HG02678 (cell line): ENCODE results near the gene NEK11.
"Not testable (repeated sequence)": the region's sequence is repeated elsewhere in the genome, so short reads cannot be mapped to it uniquely, and the experiment has no call there.

Experiments
- ATAC-seq: cut with Tn5 transposase; IDR thresholded peaks from one replicate; pipeline ENCODE4 v1.9.1; 2021; ENCODE audit warnings: mild to moderate bottlenecking, moderate library complexity; ENCODE audit not compliant: unreplicated experiment

The NEK11 gene

DNA sequence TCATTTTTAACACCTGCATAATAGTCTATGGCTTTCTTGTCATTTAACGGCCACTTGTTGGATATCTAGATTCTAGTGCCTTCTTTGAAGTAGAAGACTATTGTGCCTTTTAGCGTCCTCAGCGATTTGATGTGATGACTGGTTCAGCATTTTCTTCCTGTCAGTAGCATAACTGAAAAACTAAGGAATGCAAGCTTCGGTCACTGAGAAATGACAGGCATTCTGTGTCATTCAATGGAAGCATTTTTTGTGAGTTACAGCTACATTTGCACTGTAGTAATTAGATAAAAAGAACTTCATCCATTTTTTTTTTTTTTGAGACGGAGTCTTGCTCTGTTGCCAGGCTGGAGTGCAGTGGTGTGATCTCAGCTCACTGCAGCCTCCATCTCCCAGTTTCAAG lies 10.3 kb downstream of the NEK11 start:
- no peak for ATAC-seq

DNA sequence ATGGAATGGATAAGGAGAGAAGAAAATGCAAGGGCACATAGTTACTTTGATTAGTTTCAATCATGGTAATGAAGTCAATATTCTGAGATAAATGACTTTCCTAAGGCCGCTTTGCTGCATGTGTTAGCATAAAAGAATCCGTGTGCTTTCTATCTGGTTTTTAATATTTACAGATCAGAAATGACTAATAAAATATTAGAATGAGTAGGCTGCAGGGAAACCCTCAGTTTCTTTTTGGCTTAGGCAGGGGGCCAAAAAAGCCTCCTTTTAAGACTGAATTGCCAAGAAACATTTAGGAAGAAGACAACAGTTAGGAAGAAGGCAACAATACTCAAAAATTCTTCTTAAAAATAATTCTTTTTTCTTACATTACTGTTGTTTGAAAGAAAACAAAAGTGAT lies 11.6 kb downstream of the NEK11 start:
- no peak for ATAC-seq

DNA sequence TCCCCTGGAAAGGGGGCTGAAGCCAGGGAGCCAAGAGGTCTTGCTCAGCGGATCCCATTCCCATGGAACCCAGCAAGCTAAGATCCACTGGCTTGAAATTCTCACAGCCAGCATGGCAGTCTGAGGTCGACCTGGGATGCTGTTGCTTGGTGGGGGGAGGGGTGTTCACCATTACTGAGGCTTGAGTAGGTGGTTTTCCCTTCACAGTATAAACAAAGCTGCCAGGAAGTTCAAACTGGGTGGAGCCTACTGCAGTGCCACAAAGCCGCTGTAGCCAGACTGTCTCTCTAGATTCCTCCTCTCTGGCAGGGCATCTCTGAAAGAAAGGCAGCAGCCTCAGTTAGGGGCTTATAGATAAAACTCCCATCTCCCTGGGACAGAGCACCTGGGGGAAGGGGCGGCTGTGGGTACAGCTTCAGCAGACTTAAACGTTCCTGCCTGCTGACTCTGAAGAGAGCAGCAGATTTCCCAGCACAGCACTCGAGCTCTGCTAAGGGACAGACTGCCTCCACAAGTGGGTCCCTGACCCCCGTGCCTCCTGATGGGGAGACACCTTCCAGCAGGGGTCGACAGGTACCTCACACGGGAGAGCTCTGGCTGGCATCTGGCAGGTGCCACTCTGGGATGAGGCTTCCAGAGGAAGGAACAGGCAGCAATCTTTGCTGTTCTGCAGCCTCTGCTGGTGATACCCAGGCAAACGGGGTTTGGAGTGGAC lies 15.8 kb downstream of the NEK11 start:
- ATAC-seq, result not testable (repeated sequence)

DNA sequence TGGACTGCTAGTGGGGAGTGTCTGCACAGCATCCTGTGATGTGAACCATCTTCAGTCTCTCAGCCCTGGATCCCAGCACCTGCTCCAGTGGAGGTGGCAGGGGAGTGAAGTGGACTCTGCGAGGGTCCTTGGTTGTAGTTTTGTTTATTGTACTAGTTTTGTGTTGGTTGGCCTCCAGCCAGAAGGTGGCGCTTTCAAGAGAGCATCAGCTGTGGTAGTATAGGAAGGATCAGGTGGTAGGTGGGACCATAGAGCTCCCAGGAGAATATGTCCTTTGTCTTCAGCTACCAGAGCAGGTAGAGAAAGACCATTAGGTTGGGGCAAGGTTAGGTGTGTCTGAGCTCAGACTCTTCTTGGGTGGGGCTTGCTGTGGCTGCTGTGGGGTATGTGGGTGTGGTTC lies 20.9 kb downstream of the NEK11 start:
- no peak for ATAC-seq

DNA sequence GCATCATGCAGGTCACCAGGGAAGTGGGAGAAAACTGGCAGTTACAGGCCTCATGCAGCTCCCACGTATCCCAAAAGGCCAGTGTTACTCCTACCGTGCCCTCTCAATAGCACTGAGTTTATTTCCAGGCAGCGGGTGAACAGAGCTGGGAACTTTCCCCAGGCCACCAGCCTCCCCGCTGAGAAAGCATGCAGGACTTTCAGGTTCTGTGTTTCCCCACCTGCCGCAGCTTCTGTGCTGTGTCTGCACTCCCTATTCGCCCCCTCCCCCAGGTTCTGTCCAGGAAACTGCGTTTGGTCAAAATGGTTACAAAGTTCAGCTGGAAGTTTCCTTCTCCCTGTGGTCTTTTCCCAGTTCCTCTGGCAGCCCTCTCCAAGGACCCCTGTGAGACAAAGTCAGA lies 21.4 kb downstream of the NEK11 start:
- no peak for ATAC-seq

DNA sequence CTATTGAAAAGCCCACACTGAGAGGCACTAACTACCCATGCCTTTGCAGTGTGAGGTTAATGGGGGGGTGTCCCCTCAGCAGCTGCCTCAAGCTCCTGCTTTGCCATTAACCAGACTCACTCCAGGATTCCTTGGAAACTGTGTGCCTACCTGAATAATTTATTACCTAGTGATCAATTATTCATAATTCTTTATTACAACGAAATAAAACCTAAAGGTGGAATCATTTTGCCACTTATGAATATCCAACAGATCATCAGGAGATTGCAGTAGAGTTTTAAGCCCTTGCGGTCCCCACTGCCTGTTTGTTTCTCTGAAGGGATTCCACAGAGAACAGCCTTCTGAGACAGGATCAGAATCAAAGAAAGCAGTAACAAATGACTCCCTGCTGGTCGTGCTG lies 23.3 kb downstream of the NEK11 start:
- ATAC-seq, result no peak

DNA sequence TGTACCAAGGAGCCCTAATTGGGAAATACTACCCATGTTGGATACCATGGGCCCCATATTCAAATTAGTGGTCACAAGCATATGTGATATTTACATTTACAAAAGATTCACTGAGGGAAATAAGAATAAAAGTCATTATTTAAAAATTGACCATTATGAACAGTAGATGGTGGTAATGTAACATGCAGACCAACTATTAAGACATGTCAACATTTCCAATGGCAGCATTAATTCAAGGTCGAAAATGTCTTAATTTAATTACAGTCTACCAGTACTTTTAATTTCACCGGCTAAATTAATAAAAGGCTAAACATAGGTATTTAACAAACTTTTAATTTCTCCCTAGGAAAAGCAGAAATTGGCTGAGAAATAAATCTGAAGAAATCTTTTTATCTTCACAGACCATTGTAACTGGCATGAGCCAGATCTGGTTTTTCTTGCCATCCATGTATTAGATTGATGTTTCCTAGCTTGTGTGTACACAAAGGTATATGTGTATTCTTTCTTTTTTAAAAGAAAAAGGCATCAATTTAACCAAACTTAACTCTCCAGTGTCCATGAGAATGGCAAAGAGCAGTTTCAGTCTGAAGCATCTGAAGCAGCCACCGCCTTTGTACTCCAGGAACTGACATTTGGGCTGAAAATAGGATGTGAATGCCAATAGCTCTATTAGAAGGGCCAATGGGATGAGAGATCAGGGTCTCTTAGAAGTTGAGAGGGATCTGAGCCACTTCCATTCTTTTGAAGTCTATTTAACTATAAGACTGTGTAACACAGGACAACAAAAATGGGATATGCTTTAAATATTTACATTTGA lies 26.6 kb downstream of the NEK11 start:
- no peak for ATAC-seq

DNA sequence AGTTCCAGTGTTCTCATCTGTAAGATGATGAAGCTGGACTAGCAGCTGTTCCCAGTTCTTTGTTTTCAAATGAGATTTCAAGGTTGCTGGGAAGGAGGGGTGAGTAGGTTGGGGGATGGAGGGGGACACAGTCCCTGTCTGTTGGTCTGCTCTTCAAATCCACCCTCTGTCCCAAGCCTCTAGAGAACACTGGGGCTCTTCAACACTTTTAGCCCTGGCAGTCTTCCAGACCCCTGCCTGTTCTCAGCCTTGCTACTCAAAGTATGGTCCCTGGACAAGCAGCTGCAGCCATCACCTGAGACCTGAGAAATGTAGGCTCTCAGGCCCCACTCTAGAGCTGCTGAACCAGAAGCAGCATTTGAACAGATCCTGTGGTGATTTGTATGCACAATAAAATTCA lies 41.3 kb downstream of the NEK11 start:
- no peak for ATAC-seq

DNA sequence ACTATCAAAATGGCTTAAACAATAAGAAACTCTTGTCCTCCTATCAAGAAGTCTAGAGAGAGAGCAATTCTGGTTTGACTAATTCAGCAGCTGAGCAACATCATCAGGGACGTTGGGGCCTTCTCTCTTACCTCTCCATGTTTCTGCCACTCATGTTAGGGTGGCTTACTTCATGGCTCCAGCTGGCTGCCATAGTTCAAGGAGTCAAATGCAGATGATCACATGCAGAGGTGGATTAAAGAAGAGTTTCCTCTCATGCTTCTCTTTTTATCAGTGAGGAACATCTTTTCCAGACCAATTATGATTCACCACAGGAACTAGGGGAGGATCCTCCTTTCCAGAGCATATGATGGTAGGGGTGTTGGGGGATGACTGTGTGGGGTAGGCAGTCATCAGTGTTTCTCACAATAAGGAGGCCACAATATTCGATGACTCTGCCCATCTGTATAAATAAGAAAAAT lies 45.5 kb downstream of the NEK11 start:
- no peak for ATAC-seq

DNA sequence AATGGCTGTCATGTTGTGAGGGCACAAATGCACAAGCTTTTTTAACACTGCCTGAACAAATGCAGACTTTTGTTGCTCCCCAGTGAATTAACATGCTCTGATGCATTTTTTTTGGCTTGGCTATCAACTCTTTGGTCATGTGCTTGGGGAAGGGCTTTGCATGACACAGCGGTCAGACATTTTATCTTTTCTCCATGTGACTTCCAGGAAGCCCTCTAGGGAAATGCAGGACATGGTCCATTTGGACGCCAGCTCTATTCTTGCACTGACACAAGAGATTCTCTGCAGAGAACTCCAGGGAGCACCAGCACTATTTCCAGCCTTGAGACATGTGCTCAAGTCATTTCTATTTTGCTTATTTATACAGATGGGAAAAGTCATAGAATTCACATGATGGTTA lies 46.2 kb downstream of the NEK11 start:
- no peak for ATAC-seq

DNA sequence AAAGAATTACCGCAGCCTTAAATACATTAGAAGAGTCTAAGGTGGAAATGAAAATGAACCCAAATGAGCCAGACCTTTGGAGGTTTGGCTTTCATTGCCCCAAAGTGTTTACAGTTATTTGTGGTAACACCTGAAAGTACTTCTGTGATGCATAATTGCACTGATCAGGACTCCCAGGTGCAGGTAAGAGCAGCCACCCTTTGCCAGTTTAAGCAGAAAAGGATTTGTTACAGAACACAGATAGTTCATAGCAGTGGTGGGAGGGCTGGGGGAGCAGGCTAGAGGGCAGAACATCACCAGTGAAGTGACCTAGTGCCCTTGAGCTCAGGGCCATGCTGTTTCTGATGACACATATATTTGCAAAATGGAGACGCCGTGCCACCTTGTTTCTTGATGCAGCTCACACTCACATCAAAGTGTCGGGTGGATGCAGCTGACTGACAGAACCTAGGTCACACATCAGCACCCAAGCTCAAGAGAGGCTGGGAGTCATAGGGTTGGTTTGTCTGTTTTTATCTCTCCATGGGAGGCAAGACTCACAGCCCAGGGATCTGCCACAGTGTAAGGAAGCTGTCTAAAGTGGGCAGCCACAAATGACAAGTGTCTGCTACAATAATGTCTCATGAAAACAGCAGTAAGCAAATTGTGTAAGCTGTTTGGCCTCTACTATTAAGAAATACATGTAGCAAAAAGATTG lies 49.1 kb downstream of the NEK11 start:
- no peak for ATAC-seq

DNA sequence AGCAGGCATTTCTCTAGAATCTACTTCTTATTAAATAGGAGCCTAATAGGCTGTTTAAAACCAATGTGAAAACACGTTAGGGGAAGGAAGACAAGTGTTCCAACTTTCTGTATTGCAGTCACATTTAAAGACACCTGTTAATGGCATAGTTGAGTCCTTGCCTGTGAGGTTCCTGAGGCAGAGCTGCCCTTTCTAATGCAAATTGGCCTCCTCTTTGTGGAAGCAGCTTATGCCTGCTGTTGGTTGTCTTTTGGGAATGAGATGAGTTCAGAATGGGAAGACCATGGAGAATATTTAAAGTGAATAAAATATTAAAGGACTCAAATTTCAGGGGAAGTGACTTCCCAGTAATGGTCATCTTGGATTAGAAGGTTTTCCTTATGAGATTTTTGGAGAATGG lies 51.2 kb downstream of the NEK11 start:
- ATAC-seq, result no peak

DNA sequence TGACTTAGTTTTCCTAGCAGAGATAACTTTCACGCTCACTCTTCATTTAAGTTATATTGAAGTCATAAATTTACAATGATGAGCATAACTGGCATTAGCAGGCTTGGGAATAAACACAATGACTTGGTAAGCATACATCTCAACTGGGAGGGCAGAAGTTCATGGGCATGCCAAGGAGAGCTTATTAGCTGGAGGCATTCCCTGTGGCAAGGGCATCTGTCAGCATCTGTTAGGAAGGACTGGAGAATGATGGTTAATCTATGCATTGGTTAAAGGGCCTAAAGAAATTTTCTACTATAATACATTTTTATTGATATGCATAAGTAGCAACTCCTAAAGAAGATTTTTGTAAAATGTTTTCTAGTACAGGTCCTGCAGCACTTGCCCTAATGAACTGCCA lies 52.4 kb downstream of the NEK11 start:
- no peak for ATAC-seq

DNA sequence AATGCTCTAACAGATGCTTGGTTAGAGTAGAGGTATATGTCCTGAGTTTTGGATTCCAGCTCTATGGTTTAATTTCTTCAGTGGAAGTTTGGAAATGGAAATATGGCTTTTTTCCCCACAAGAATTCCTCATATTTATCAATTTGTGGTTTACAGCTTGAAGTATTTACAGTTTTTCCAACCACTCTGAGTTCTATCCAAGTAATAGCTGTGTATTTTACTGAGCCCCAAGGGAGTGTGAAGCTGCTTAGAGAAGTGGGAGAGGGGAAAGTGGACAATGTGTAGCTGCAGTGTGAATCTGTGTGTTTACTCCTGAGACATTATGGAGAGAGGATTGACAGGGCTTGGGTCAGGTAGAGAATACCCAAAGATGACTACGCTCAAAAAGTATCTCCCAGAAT lies 54.5 kb downstream of the NEK11 start:
- no peak for ATAC-seq

DNA sequence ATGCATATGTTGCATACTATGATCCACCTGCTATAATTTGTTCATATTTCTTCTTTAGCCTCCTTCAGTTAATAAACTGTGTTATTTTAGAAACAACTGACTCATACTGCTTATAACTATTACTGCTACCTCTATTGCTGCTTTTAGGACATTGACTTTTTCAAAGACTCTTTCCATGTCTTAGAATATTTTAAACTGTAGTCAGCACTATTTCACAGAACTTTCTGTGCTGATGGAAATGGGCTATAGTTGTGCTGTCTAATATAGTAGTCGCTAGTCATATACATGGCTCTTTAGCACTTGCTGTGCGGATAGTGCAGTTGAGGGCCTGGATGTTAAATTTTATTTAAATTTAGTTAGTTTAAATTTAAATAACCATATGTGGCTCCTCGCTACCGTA lies 55.6 kb downstream of the NEK11 start:
- no peak for ATAC-seq

DNA sequence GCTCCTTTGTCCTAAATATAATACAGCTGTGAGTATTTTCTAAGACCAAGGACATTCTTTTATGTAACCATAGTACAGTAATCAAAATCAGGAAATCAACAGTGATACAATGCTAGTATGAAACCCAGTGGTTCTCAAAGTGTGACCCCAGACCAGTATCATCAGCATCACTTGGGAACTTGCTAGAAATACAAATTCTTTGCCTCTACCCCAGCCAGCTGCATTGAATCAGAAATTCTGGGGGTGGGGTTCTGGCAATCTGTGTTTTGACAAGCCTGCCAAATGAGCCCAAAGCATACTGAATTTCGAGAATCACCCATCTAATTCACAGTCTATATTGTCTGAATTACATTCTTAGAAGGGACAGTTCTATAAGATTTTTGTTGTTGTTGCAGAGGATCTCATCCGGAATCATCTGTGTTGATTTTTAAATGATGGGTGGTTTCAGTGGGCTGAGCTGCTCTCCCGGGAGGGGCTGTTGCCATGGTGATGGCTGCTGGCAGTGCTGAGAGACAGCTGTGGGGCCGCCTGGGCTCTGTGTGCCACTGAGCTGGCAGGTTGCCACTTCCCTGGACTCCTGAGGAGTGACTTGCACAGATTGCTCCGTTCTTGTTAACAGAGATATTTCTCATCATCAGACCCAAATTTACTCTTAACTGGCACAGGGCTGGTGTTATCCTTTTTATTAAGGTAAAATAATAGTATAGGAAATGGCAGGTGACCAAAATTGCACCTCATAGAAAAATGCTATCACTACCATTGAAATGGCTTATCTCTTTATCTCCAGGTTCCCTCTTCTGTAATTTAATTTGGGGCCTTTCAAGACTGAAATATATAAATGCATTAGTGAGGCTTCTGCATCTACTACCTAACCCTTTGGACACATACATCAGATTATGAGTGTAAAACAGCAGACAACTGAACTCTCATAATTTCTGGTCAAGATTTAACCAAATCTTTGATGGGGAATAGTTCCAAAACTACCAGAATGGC lies 56.5 kb downstream of the NEK11 start:
- ATAC-seq, result no peak

DNA sequence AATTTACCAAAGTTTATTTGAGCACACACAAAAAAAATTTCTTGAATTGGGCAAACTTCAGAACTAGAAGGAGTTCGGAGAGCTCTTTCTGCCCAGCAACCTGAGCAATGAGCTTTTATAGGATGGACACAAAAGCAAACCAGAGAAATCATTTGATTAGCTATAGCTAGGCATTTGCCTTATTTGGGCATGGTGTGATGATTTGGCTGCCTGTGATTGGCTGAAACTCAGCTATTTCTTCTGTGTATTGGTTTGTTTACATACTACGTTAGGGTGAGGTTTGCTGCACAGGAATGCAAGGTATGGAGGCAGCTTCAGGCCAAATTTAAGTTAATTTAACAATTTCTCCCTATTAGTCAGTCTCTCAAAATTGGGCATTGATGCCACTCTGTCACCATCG lies 65.1 kb downstream of the NEK11 start:
- ATAC-seq, result no peak

DNA sequence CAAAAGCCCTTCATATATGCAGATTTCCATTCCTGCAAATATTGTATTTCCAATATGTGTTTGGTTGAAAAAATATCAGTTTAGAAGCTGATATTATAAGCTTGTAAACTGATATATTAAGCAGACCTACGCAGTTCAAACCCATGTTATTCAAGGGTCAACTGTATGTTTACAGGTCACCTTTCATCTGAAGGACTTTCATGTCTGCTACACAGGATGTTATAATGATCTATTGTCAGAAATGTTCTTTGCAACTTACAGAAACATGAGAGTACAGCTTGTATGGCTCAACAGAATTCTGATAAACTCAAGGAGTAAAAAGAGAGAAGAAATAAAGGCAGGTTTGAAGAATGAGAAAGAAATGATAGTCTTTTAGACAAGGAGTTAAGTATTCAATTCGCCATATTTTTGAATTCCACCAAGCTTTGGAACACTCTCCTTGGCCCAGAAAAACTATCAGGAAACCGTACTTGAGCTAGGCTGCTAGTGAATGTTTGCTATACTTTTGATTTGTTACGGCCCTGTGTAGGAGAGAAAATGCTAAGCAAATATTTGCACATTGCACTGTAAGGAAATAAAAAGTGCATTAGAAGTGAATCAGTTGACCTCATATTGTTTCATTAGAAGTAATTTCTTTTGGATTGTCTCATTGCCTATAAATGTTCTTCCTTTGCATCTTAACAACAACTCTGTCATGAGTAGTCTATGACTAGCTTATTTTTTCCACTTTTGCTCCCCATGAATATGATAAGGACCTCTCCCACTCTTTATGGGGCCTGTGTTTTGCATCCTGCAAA lies 81.2 kb downstream of the NEK11 start:
- no peak for ATAC-seq

DNA sequence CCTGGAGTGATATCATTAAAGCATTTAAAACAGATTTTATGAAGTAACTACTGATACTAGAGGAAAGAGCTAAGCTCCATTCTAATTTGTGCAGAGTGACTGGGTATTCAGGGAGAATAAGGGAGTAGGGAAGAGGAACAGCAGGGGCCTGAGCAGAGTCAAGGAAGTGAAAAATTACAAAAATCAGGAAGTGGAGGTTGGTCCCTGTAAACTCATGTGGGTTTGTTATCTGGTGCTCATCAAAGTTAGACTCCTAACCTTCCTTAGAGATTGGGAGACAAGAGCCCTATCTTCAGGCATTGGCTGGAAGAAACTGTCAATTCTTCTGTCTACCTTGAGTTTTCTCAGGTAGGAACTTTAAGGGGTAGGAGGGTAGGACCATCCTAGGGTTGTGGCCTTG lies 82.5 kb downstream of the NEK11 start:
- no peak for ATAC-seq

DNA sequence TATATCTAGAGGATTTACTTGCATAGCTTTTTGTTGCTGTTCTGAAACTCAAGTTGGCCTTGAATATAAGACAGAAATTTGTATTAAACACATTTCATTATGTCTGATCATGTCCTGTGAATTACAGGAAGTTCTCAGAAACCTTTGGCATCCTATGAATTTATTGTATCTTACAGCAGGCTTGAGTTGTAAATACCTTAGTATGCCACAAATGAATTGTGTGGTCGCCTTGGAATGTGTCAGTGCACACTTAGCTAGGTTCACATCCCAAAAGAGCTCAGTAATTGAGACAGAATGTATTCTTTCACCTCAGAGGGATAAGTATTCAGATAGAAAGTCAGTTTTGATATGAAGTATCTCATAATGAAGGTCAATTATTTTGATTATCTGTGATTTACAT lies 83.4 kb downstream of the NEK11 start:
- ATAC-seq, result no peak
